CD4-positive, alpha-beta T cell treated with Interleukin-15 for 4 hours (primary cell): ENCODE data around the gene CCDC87.
"Not testable (repeated sequence)": the region's sequence is repeated elsewhere in the genome, so short reads cannot be mapped to it uniquely, and the experiment has no call there.

Experiments used
- DNase-seq: peaks from one replicate; pipeline ENCODE4 v3.0.0-alpha.2; 2020; ENCODE audit warnings: low spot score

Gene CCDC87

DNA sequence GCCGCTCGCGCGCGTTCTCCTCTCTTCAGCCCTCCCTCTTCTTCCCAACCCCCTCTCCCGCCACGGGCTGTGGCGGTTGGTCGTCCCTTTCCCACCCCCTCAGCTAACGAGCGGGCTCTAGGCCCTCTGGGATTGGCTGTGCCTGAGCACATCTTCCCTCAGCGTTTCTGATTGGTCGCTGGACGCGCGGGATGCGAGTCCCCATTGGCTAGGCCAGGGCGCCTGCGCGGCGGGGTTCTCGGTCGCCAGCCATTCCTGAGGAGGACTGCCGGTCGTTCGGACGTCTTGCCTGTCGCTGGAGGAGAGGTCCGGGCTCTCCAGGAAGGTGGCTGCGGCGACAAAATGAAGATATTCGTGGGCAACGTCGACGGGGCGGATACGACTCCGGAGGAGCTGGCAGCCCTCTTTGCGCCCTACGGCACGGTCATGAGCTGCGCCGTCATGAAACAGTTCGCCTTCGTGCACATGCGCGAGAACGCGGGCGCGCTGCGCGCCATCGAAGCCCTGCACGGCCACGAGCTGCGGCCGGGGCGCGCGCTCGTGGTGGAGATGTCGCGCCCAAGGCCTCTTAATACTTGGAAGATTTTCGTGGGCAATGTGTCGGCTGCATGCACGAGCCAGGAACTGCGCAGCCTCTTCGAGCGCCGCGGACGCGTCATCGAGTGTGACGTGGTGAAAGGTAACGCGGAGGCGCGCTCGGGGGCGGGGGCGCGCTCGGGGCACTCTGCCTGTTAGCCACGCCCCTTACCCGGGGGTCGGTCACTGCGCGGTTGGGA, 23.7 kb upstream of the CCDC87 start, which contains the start of gene RBM14:
RBM14 (plus strand) TSS at position 252 of the 776 bp plus-strand sequence; CDS start at position 343, 91 bp downstream.
- peak; percentile 99 for DNase-seq

DNA sequence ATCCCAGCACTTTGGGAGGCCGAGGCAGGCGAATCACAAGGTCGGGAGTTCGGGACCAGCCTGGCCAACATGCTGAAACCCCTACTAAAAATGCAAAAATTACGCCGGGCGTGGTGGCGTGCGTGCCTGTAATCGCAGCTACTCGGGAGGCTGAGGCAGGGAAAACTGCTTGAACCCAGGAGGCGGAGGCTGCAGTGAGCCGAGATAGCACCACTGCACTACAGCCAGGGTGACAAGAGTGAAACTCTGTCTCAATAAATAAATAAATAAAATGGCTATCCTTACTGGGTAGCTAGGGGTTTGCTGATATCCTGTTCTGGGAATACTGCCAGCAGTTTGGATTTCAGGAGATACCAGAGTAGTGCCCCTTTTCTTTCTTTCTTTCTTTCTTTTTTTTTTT, 21.2 kb upstream of the CCDC87 start:
- DNase-seq: no peak

DNA sequence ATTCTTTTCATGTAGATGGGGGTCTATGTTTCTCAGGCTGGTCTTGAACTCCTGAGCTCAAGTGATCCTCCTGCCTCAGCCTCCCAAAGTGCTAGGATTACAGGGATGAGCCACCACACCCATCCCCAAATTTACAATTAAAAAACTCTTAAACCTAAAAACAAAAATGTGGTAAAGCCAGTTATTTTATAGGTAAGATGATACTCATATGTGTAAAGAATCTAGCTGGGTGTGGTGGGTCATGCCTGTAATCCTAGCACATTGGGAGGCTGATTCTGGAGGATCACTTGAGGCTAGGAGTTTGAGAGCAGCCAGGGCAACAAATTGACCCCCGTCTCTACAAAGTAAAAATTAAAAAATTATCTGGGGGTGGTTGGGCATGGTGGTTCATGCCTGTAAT, 19.6 kb upstream of the CCDC87 start:
- no peak for DNase-seq

DNA sequence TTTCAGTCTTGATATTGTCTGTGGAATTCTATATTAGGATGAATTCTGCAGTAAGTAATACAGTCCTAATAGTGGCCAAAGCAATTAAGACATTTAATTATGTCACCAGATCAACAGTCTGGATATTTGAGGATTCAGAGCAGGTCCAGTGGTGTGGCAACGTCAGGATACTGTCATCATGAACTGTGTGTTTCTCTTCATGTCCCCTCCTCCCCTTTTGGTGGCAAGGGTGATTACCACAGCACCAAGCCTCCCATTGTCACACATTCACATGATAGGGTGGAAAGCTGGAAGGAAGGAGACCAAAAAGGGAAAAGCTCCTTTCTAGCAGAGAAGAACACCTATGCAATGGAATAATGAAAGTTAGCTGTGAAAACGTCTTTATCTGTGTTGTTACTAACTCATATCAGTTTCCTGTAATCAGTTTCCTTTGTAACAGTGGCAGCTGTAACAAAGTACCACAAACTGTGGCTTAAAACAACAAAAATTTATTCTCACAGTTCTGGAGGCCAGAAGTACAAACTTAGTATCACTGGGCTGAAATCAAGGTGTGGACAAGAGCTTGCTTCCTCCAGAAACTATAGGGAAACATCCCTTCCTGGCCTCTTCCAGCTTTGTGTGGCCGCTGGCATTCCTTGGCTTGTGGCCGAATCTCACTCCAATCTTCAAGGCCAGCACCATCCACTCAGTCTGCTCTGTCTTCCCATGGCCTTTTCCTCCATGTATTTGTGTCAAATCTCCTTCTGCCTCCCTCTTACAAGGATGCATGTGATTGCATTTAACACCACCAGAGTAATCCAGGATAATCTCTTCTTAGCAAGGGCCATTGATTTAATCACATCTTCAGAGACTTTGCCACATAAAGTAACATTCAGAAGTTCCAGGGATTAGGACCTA, 17.1 kb upstream of the CCDC87 start:
- DNase-seq: no peak

DNA sequence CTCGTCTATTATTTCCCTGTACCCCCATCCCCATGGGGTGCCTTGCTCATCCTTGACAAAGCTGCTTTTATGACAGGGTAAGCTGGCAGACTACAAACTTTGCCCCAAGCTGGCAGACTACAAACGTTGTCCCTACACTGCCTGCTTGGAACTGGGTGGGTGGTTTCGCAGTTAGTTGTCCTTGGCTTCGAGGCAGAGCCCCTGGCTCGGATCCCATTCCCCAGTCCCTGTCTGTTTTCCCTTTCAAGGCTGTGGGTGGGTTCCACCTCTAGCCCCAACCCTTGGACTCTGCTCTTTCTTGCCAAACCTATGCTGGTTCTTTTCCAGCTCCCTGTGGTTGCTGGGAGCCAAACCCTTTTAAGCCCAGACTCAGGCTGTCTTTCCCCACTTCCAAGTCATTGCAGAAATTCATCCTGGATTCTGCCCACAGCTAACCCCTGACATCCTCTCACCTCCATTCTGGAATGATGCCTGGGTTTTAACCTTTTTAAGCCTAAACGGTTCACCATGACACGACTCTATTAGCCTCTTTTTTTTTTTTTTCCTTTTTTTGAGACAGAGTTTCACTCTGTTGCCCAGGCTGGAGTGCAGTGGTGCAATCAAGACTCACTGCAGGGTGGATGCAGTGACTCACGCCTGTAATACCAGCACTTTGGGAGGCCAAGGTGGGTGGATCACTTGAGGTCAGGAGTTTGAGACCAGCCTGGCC, 14.4 kb upstream of the CCDC87 start:
- DNase-seq: no peak

DNA sequence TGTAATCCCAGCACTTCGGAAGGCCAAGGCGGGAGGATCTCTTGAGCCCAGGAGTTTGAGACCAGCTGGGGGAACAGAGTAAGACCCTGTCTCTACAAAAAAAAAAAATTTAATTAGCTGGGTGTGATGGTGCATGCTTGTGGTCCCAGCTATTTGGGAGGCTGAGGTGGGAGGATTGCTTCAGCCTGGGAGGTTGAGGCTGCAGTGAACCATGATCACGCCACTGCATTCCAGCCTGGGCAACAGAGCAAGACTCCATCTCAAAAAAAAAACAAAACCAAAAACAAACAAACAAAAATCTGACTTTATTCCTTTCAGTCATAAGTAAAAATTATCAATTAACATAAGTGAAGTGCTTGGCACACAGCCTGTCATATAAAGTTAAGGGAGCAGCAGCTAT, 13.7 kb upstream of the CCDC87 start:
- DNase-seq: not testable (repeated sequence)

DNA sequence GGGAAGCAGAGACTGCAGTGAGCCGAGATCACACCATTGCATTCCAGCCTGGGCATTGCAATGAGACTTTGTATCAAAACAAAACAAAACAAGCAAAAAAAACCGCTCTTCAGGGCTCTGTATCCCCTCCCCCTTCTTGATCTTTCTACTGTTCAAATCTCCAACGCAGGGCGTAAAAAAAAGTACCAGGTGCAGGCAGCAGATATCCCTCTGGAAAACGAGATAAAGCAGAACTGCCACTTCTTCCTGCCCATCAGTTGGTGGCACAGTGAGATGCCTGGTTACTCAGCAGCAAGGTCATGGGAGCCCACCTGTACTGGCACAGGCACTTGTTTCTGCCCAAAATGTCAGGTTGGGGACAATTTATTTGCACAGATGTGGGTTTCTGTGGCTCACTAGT, 11.3 kb upstream of the CCDC87 start:
- no peak for DNase-seq

DNA sequence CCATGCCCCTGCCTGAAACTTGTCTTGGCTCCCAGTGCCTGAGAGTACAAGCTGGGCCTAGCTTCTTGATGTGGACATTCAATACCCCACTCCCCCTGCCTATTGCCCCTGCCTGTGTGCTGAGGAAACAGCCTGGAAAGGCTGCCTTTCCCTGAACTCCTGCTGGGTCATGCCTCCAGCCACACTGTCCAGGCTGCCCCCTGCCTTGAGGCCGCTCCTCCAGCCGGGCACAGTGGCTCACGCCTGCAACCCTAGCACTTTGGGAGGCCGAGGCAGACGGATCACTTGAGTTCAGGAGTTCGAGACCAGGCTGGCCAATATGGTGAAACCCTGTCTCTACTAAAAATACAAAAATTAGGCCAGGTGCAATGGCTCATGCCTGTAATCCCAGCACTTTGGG, 10.2 kb upstream of the CCDC87 start:
- no peak for DNase-seq

DNA sequence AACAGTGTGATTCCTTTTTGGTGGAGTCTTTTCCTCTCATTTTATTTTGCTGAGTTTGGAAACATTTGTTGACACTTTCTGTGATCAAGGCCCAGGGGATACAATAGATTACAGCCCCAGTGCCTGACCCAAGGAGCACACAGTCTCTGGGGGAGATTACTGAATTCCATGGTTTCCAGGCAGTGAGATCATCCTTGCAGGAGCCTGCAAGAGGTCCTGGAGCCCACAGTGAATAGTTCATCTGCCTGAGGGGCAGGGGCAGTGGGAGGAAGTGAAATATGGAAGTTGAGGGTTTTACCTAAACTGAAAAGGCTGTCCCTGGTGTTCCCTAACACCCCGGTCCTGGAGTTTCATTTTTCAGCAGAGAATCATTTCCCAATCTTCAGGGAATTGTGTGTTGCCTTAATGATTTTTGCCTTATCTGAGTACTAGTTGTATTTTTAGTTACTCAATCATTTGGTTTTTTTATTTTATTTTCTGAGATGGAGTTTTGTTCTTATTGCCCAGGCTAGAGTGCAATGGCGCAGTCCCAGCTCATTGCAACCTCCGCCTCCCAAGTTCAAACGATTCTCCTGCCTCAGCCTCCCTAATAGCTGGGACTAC, 7.9 kb upstream of the CCDC87 start:
- no peak for DNase-seq

DNA sequence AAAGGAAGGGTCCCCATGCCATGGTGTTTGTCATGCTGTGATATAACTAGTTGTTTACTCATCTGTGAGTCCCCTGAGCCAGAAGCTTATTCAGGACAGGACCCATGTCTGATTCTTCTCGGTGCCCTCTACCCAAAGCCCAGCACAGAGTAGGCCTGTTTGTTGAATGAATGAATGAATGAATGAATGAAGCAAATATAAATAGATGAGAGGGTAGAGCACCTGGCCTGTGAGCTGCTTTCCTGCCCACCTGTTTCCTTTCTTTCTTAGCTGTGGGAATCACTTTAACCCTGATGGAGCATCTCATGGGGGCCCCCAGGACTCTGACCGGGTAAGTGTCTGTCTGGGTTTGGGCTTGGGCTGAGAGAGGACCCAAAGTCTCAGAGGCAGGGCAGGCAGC, 7.4 kb upstream of the CCDC87 start:
- no peak for DNase-seq

DNA sequence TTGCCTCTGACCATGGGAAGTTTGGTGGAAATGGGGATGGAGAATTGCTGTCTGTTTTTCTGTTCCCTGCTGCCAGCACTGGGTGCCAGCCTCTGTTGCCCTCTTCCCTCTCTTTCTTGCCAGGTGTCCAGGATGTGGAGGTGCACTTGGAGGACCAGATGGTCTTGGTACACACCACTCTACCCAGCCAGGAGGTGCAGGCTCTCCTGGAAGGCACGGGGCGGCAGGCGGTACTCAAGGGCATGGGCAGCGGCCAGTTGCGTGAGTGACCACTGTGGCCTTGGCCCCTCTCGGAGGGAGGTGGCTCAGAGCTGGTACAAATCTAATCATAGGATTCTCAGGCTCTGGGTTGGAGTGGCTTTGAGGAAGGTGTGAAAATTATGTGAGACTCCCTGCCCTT, 6.1 kb upstream of the CCDC87 start:
- no peak for DNase-seq

DNA sequence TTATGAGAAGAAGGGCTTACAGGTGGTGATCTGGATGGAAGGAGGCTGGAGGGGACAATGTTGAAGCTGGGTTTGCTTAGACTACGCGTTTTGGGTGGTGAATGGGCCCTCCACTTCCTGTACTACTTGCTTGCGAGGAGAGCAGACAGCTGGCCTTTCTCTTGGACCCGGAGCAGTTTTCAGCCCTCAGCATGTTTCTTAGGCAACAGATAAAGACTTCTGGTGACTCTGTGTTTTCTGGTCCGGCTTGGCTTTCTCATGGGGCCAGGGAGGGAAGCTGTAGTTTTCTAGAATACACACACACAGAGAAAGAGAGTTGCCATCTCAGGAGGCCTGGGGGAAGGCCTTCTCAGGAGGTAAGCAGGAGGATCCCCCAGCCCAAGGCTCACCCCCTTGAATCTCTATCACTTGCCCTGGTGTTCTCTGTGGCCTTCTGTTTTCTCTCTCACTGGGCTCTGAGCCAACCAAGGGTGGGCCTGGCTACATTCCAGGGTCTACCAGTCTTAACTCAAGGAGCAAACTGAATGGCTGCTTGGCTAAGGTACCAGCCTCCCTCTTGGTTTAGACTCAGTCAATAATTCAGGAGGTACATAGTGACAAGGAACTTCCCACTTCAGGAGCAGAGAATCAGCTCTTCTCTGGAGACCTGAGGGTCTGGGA, 2.5 kb upstream of the CCDC87 start:
- no peak for DNase-seq

DNA sequence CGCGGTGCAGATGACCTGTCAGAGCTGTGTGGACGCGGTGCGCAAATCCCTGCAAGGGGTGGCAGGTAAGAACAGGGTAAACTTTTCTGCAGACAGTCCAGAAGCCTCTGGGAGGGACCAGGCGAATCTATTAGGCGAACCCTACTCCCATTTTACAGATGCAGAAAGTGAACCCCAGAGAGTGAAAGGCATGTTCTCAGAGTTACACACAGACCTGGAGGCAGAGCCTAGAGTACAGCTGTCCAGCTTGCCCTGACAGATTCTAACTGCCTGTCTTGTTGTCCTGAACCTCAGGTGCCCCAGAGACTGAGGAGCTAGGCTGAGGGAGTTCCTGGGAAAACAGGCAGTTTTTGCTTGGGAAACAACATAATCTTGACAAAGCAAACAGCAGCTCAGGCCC, 787 bp upstream of the CCDC87 start:
- DNase-seq: no peak

DNA sequence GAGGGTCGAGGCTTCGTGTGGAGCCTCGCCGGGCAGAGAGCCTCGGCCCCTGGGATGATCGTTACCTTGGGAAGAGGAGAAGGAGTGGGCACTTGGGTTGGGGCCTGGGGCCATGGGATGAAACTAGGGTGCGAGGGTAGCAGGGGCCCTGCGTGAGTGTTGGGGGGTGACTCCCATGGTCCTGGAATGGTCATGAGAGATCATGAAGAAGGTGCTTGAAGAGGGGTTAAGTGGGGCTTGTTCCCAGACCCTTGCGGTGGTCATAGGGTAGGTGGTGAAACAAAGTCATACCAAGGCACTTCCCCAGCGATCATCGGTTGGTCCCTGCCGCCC, 406 bp upstream of the CCDC87 start:
- no peak for DNase-seq

DNA sequence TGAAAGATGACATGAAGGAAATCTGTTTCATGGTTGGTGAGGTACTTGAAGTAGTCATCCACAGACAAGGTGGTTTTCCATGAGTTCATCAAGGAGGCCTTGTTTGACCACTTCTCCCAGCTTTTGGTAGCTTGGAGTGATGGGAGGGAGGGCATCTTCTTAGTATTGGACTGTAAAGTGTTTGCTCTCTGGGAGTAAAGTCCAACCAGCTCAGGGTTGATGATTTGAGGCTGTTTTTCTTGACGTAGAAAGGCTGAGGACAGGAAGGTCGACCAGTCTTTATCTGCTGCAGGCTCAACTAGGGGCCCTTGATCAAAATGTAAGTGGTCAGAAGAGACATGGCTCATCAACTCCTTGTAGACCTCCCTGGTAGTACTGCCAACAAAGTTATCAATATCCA, 1.7 kb downstream of the CCDC87 start:
- no peak for DNase-seq

DNA sequence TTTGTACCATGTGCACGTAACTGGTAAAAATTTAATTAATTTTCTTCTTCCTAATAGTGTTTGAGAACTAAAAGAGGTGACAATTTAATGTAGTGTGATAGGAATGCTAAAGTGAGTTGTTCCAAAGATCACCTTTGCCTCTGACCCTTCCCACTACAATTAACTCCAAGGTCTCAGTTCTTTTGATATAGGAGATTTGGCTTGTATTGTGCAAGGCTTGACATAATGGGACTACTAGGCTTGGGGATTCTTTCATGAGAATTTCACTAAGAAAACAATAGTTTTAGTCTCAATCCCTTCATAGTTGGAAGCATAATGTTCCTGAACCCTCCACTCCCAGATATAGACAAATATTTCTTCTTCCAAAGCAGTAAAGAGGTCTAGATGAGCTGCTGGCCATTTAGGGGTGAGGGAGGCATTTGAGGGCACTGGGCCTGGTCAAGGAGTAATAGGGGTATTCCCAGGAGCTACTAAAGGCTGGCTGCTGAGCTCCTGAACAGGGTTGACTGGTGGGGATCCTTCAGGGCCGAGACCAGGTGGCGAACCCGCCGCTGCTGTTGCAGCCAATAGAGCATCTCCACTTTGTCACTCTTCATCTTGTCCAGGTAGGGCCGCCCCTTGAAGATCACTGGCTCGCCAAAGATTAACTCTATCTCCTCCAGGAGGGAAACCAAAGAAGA, 2.7 kb downstream of the CCDC87 start:
- DNase-seq: no peak

DNA sequence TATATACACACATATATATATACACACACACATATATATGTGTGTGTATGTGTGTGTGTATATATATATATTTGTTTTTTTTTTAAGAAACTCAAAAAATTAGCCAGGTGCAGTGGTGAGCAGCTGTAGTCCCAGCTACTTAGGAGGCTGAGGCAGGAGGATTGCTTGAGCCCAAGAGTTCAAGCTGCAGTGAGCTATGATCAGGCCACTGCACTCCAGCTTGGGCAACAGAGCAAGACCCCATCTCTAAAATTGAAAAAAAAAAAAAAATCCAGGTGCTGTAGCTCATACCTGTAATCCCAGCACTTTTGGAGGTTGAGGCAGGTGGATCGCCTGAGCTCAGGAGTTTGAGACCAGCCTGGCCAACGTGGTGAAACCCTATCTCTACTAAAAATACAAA, 3.5 kb downstream of the CCDC87 start:
- DNase-seq: not testable (repeated sequence)

DNA sequence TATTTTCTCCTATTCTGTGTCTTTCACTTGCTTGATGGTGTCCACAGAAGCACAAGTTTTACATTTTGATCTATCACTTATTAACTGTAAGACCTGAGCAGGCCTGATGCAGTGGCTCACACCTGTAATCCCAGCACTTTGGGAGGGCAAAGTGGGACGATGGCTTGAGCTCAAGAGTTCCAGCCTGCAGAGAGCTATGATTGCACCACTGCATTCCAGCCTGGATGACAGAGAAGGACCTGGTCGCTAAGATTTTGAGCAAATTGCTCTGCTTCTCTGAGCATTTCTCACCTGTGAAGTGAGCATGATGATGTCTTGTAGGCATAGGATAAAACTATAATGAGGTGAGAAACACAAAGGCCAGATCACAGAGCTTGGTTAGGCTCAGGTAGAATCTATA, 6.7 kb downstream of the CCDC87 start:
- no peak for DNase-seq

DNA sequence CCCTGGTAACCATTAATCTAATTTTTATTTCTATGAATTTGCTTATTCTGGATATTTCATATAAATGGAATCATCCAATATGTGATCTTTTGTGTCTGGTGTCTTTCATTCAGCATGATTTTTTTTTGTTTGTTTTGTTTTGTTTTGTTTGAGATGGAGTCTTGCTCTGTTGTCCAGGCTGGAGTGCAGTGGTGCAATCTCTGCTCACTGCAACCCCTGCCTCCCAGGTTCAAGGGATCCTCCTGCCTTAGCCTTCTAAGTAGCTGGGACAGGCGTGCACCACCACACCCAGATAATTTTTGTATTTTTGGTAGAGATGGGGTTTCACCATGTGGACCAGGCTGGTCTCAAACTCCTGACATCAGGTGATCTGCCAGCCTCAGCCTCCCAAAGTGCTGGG, 7.4 kb downstream of the CCDC87 start:
- DNase-seq: not testable (repeated sequence)

DNA sequence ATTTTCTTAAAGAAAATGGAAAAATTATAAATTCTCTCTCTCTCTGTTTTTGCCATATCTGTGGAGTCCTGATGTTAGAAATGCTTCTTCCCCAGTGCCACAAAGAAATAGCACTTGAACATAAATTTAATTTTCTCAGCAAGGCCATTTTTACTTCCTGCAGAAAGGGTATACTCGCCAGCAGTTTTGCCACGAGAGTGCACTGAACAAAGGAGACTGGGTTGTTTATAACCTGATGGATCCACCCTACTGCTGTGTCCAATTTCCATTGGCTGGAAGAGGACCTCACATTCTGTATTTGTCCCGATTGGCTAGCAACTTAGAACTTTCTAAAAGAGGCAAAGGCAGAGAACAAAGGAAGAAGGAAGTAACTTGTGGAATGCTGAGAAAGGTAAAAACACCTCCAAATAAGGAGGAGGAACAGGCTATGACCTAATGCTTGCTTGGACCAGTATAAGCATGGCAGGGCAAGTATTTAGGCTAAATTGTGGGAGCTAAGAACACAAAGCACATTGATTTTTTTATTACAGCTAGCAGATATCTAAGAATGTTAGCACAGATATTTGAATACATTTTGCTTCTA, 10.2 kb downstream of the CCDC87 start:
- not testable (repeated sequence) for DNase-seq

DNA sequence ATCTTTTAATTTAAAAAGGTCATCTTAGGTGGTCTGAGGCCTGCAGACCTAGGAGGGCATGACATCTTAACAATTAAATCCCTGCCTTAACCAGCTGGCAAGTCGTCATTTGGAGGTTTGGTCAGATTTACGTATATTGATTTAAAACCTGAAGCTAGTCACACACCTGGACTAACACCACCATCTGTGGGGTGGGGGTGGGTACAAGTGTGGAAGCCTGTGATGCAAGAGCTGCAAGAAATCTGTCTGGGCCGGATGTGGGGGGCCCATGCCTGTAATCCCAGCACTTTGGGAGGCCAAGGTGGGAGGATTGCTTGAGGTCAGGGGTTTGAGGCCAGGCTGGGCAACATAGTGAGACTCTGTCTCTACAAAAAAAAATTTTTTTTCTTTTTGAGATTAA, 11.6 kb downstream of the CCDC87 start:
- DNase-seq: no peak
